H1 (cell line): ENCODE results near the gene MTCL3.

Experiments
- CTCF ChIA-PET: fragments of 300-600 bp; sonication (Branson Sonifier 250); formaldehyde crosslinking; loops from one replicate; lab custom pipeline; 2021; ENCODE audit not compliant: partially characterized antibody; lab: Charles Lee
- POLR2A ChIA-PET: fragments of 300-600 bp; sonication (Branson Sonifier 250); formaldehyde crosslinking; loops from one replicate; lab custom pipeline; 2021; ENCODE audit warnings: inconsistent platforms; ENCODE audit not compliant: partially characterized antibody; lab: Charles Lee
- DNase-seq, 2 experiments: peaks; one replicate each; pipeline versions ENCODE4 v3.0.0 to v3.0.0-alpha.2; 2010 to 2022; ENCODE audit warnings: low spot score in 2 of 2, low read depth in 1 of 2, mixed read lengths in 1 of 2
- FAIRE-seq: peaks from 2 replicates; lab custom pipeline; 2011; peaks lifted over from hg19 to GRCh38; lab: Jason Lieb, UNC
- H2AFZ ChIP-seq: 2 replicates; pipeline ENCODE4 v1.8.1; 2012; ENCODE audit warnings: low read length, inconsistent platforms
- H2AK5ac ChIP-seq: 2 replicates; pipeline ENCODE4 v1.6.1; 2013; ENCODE audit warnings: low read depth, low read length
- H2BK120ac ChIP-seq: replicated peaks from 2 replicates; pipeline ENCODE3; 2013; ENCODE audit warnings: low read depth, low read length, inconsistent platforms
- H2BK12ac ChIP-seq: 2 replicates; pipeline ENCODE4 v1.6.1; 2013; ENCODE audit warnings: low read depth, low read length
- H2BK15ac ChIP-seq: 2 replicates; pipeline ENCODE4 v1.6.1; 2013; ENCODE audit warnings: low read length
- H2BK20ac ChIP-seq: 2 replicates; pipeline ENCODE4 v1.6.1; 2013; ENCODE audit warnings: low read length
- H2BK5ac ChIP-seq: 2 replicates; pipeline ENCODE4 v1.6.1; 2013; ENCODE audit warnings: low read depth, low read length
- H3K14ac ChIP-seq: 2 replicates; pipeline ENCODE4 v1.6.1; 2013; ENCODE audit warnings: inconsistent platforms; ENCODE audit not compliant: insufficient read length
- H3K18ac ChIP-seq: 2 replicates; pipeline ENCODE4 v1.6.1; 2013; ENCODE audit warnings: low read length; ENCODE audit errors: extremely low read depth
- H3K23ac ChIP-seq: 2 replicates; pipeline ENCODE4 v1.6.1; 2013; ENCODE audit warnings: inconsistent platforms; ENCODE audit not compliant: insufficient read length
- H3K23me2 ChIP-seq: 2 replicates; pipeline ENCODE4 v1.6.1; 2013; ENCODE audit warnings: low read depth, low read length
- H3K27ac ChIP-seq: 2 replicates; pipeline ENCODE4 v1.6.1; 2011; ENCODE audit warnings: low read depth, low read length, inconsistent platforms
- H3K27me3 ChIP-seq, 4 experiments: replicated peaks in 1 of 4; 1 replicate in 1 of 4; 2 replicates in 3 of 4; pipeline versions ENCODE4 v1.6.1 to v1.8.1; 2011 to 2013; ENCODE audit warnings: low read length in 3 of 4, mild to moderate bottlenecking in 3 of 4, inconsistent platforms in 2 of 4, mixed read lengths in 2 of 4, moderate library complexity in 1 of 4; ENCODE audit not compliant: control insufficient read depth in 3 of 4, insufficient read depth in 3 of 4; ENCODE audit errors: extremely low read depth in 1 of 4
- H3K36me3 ChIP-seq, 4 experiments: 2 replicates each; pipeline versions ENCODE4 v1.6.1 to v1.8.1; 2011 to 2013; ENCODE audit warnings: mild to moderate bottlenecking in 4 of 4, low read length in 3 of 4, moderate library complexity in 2 of 4, control low read depth in 1 of 4, inconsistent platforms in 1 of 4; ENCODE audit not compliant: insufficient read depth in 4 of 4, control insufficient read depth in 2 of 4
- H3K4ac ChIP-seq: replicated peaks from 2 replicates; pipeline ENCODE3; 2013; ENCODE audit warnings: low read length, low read depth, mixed read lengths, inconsistent platforms; ENCODE audit not compliant: insufficient read length
- H3K4me1 ChIP-seq, 4 experiments: replicated peaks in 1 of 4; 1 replicate in 1 of 4; 2 replicates in 3 of 4; pipeline versions ENCODE4 v1.6.1 to v1.8.1; 2011 to 2013; ENCODE audit warnings: low read length in 3 of 4, inconsistent platforms in 2 of 4, mixed read lengths in 1 of 4; ENCODE audit not compliant: insufficient read depth in 4 of 4, control insufficient read depth in 3 of 4
- H3K4me2 ChIP-seq, 2 experiments: 2 replicates each; pipeline versions ENCODE4 v1.6.1 to v1.8.1; 2011 to 2013; ENCODE audit warnings: low read depth in 2 of 2, low read length in 2 of 2, control low read depth in 1 of 2, inconsistent platforms in 1 of 2, mild to moderate bottlenecking in 1 of 2; ENCODE audit not compliant: insufficient read depth in 1 of 2
- H3K4me3 ChIP-seq, 4 experiments: fragments of 200-600, 300-600 bp in 1 of 4; sonication (generic), shearing (Covaris generic), sonication (Bioruptor Twin) in 1 of 4; 2 replicates each; pipeline versions ENCODE4 v1.5.1 to v1.8.1; 2011 to 2016; ENCODE audit warnings: low read length in 4 of 4, low read depth in 3 of 4, control low read depth in 2 of 4, inconsistent platforms in 2 of 4, mild to moderate bottlenecking in 2 of 4, mixed read lengths in 1 of 4, moderate library complexity in 1 of 4; ENCODE audit not compliant: insufficient read depth in 2 of 4; ENCODE audit errors: extremely low read depth in 1 of 4
- H3K56ac ChIP-seq: replicated peaks from 2 replicates; pipeline ENCODE3; 2013; ENCODE audit warnings: low read depth, mild to moderate bottlenecking, mixed read lengths, low read length, inconsistent platforms; ENCODE audit not compliant: insufficient read length
- H3K79me1 ChIP-seq: 2 replicates; pipeline ENCODE4 v1.6.1; 2013; ENCODE audit warnings: low read depth, low read length, control low read depth
- H3K79me2 ChIP-seq, 2 experiments: 2 replicates each; pipeline versions ENCODE4 v1.6.1 to v1.8.1; 2012 to 2013; ENCODE audit warnings: low read length in 2 of 2, mild to moderate bottlenecking in 2 of 2, inconsistent platforms in 1 of 2; ENCODE audit not compliant: insufficient read depth in 2 of 2, control insufficient read depth in 1 of 2
- H3K9ac ChIP-seq, 4 experiments: replicated peaks in 1 of 4; 1 replicate in 1 of 4; 2 replicates in 3 of 4; pipeline versions ENCODE4 v1.6.1 to v1.8.1; 2011 to 2013; ENCODE audit warnings: low read depth in 3 of 4, low read length in 3 of 4, control low read depth in 2 of 4, mild to moderate bottlenecking in 2 of 4, moderate library complexity in 2 of 4, inconsistent platforms in 1 of 4; ENCODE audit errors: extremely low read depth in 1 of 4
- H3K9me3 ChIP-seq, 2 experiments: 2 replicates each; pipeline versions ENCODE4 v1.6.1 to v1.8.1; 2012 to 2013; ENCODE audit warnings: mild to moderate bottlenecking in 2 of 2, moderate library complexity in 2 of 2, control low read depth in 1 of 2, inconsistent platforms in 1 of 2, low read depth in 1 of 2, low read length in 1 of 2, mixed read lengths in 1 of 2; ENCODE audit not compliant: insufficient read depth in 2 of 2
- H4K20me1 ChIP-seq, 2 experiments: replicated peaks in 1 of 2; 2 replicates each; pipeline versions ENCODE3 to v1.8.1; 2011 to 2013; ENCODE audit warnings: inconsistent platforms in 2 of 2, low read length in 2 of 2, mild to moderate bottlenecking in 1 of 2; ENCODE audit not compliant: insufficient read depth in 2 of 2, control insufficient read depth in 1 of 2
- H4K5ac ChIP-seq: 2 replicates; pipeline ENCODE4 v1.6.1; 2013; ENCODE audit warnings: low read length, low read depth, mixed read lengths, inconsistent platforms; ENCODE audit not compliant: insufficient read length
- H4K8ac ChIP-seq: 2 replicates; pipeline ENCODE4 v1.8.0; 2013; ENCODE audit warnings: mild to moderate bottlenecking, moderate library complexity, low read length, inconsistent platforms; ENCODE audit not compliant: insufficient read depth; ENCODE audit errors: extremely low read depth
- H4K91ac ChIP-seq: replicated peaks from 2 replicates; pipeline ENCODE3; 2013; ENCODE audit warnings: low read length, mixed read lengths, inconsistent platforms; ENCODE audit not compliant: insufficient read length
- BACH1 ChIP-seq: IDR thresholded peaks from 2 replicates; pipeline ENCODE4 v1.6.1; 2012; ENCODE audit warnings: low read length, improper control_type of control experiment
- JUND ChIP-seq: IDR thresholded peaks from 2 replicates; pipeline ENCODE4 v1.6.1; 2011; ENCODE audit warnings: mild to moderate bottlenecking, improper control_type of control experiment, low read length
- NRF1 ChIP-seq: IDR thresholded peaks from 2 replicates; pipeline ENCODE4 v1.6.1; 2011; ENCODE audit warnings: mild to moderate bottlenecking, low read depth, low read length, improper control_type of control experiment
- POLR2AphosphoS5 ChIP-seq: IDR thresholded peaks from 2 replicates; pipeline ENCODE4 v1.6.1; 2011; ENCODE audit warnings: low read depth, low read length
- TAF1 ChIP-seq: IDR thresholded peaks from 2 replicates; pipeline ENCODE4 v1.6.1; 2011; ENCODE audit warnings: mild to moderate bottlenecking, low read depth, low read length
- TCF12 ChIP-seq: IDR thresholded peaks from 2 replicates; pipeline ENCODE4 v1.6.1; 2011; ENCODE audit warnings: low read depth, mild to moderate bottlenecking, low read length
- WGBS, 2 experiments: shearing (Covaris generic) in 1 of 2; methylation state at CpG; one replicate each; pipeline versions ENCODE4 v1.1.6 to v1.1.7; 2013 to 2015; ENCODE audit warnings: low lambda C conversion rate in 2 of 2, mixed read lengths in 2 of 2, inconsistent platforms in 1 of 2, low coverage in 1 of 2, missing lambda C conversion rate in 1 of 2; ENCODE audit not compliant: insufficient replicate concordance in 2 of 2, insufficient coverage in 1 of 2, insufficient read length in 1 of 2; ENCODE audit errors: extremely low coverage in 1 of 2, missing lambda C conversion rate in 1 of 2; 5-methylcytosine and 5-hydroxymethylcytosine counted together
- TF ChIP-seq, protein P1 (sequence below): IDR thresholded peaks from 2 replicates; pipeline ENCODE4 v1.6.1; 2011; ENCODE audit warnings: low read length, improper control_type of control experiment

Gene MTCL3

DNA sequence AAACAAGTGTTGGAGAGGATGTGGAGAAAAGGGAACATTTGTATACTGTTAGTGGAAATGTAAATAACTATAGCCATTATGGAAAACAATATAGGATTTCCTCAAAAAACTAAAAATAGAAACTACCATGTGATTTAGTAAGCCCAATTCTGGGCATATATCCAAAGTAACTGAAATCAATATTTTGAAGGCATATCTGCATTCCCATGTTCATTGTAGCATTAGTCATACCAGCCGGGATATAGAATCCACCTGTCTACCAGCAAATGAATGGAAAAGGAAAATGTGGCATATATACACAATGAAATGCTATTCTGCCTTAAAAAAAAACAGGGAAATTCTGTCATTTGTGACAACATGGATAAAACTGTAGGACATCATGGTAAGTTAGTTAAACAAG, 42.5 kb upstream of the MTCL3 start:
- no peak overlapping the region for H3K9ac ChIP-seq
- no peak for FAIRE-seq

More for the DNA sequence above, 42.5 kb upstream of the MTCL3 start:
- Histone ChIP-seq H3K14ac (no peak overlapping the region), H3K4me1 (no peaks in the 10 kb centered on the region), H2BK120ac (no peak overlapping the region), H2AK5ac (no peak overlapping the region), H3K27ac (no peak overlapping the region), H2BK5ac (no peak overlapping the region), H2BK20ac (no peak overlapping the region), H3K23ac (no peak overlapping the region), H2BK12ac (no peak overlapping the region), H2BK15ac (no peak overlapping the region), H3K4ac (no peak overlapping the region), H3K9me3 (no peaks in the 10 kb centered on the region), H3K18ac (no peak overlapping the region), H4K5ac (no peak overlapping the region), H4K91ac (no peak overlapping the region), H3K4me2 (no peak overlapping the region), H3K79me2 (no peaks in the 10 kb centered on the region), H3K27me3 (no peaks in the 10 kb centered on the region), H3K36me3 (no peaks in the 10 kb centered on the region), H3K79me1 (no peaks in the 10 kb centered on the region), H3K4me3 (no peak overlapping the region), H3K56ac (no peak overlapping the region), H4K20me1 (no peaks in the 10 kb centered on the region), H4K8ac (no peak overlapping the region), H3K23me2 (no peaks in the 10 kb centered on the region), H2AFZ (no peak overlapping the region)
- CTCF ChIA-PET: no interaction called here
- TF ChIP-seq, protein P1, sequence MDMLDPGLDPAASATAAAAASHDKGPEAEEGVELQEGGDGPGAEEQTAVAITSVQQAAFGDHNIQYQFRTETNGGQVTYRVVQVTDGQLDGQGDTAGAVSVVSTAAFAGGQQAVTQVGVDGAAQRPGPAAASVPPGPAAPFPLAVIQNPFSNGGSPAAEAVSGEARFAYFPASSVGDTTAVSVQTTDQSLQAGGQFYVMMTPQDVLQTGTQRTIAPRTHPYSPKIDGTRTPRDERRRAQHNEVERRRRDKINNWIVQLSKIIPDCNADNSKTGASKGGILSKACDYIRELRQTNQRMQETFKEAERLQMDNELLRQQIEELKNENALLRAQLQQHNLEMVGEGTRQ: no peak
- no peak for TF ChIP-seq TAF1
- no peak for TF ChIP-seq NRF1
- no peak for TF ChIP-seq BACH1
- TF ChIP-seq POLR2AphosphoS5: no peak
- TF ChIP-seq TCF12: no peak
- TF ChIP-seq JUND: no peak
- WGBS, 2 experiments: 63% methylated on average over 1 of the region's 1 CpG; no CpG with 5 or more reads in 1 of the 2 experiments
- POLR2A ChIA-PET: no interaction called here
- DNase-seq: no peak
